K562 (cell line): ENCODE results near the gene ZNF785. TPM values are rescaled to one million over a fixed set of nuclear protein-coding genes. Genes with fewer than 3 reads are reported as not detected.

Experiments used
- CBFA2T2 ChIP-seq: fragments of 450-650 bp; conservative IDR thresholded peaks from 2 replicates; pipeline ENCODE4 v1.6.1; 2017; ENCODE audit warnings: mild to moderate bottlenecking
- KLF1 ChIP-seq: fragments of 450-650 bp; IDR thresholded peaks from 2 replicates; pipeline ENCODE4 v1.6.1; 2016; ENCODE audit warnings: missing genetic modification characterization, missing compliant biosample characterization
- LEF1 ChIP-seq: fragments of 450-650 bp; IDR thresholded peaks from 2 replicates; pipeline ENCODE4 v1.6.1; 2016; ENCODE audit warnings: mild to moderate bottlenecking
- NR0B1 ChIP-seq: fragments of 450-650 bp; IDR thresholded peaks from one replicate; pipeline ENCODE4 v1.6.1; 2018; ENCODE audit warnings: mild to moderate bottlenecking, moderate library complexity; ENCODE audit not compliant: partially characterized antibody
- NR4A1 ChIP-seq, 2 experiments: fragments of 250-450 bp in 1 of 2; fragments of 450-650 bp in 1 of 2; sonication (Bioruptor Pico) in 1 of 2; IDR thresholded peaks; 2 replicates each; pipeline versions ENCODE4 v1.4.0 to v1.6.1; 2016 to 2020; ENCODE audit warnings: mild to moderate bottlenecking in 2 of 2, missing compliant biosample characterization in 1 of 2, missing genetic modification characterization in 1 of 2, moderate library complexity in 1 of 2
- POLR2A ChIP-seq: fragments of 450-650 bp; conservative IDR thresholded peaks from 2 replicates; pipeline ENCODE4 v1.6.1; 2016
- RAD21 ChIP-seq, 2 experiments: fragments of 250-450 bp in 1 of 2; fragments of 450-650 bp in 1 of 2; sonication (Bioruptor Pico) in 1 of 2; formaldehyde crosslinking in 1 of 2; IDR thresholded peaks in 1 of 2; conservative IDR thresholded peaks in 1 of 2; 2 replicates each; pipeline versions ENCODE4 v1.4.0 to v1.8.0; 2020 to 2022; ENCODE audit warnings: mild to moderate bottlenecking in 2 of 2, moderate library complexity in 1 of 2
- RNF219 ChIP-seq: fragments of 250-450 bp; sonication (Bioruptor Pico); IDR thresholded peaks from 2 replicates; pipeline ENCODE4 v1.5.0; 2022; ENCODE audit warnings: mild to moderate bottlenecking
- SFPQ ChIP-seq: fragments of 200-400 bp; formaldehyde crosslinking; IDR thresholded peaks from 2 replicates; pipeline ENCODE4 v1.6.1; 2017; ENCODE audit warnings: mild to moderate bottlenecking, low read depth, low read length, moderate library complexity
- ZNF280B ChIP-seq: fragments of 250-450 bp; sonication (Bioruptor Pico); IDR thresholded peaks from 2 replicates; pipeline ENCODE4 v1.5.1; 2021; ENCODE audit warnings: mild to moderate bottlenecking
- polyA plus RNA-seq, 8 experiments: library from polyadenylated mRNA; depleted of rRNA in 4 of 8; stranded (reverse) in 5 of 8; unstranded in 3 of 8; fragments of >200 nt; fragmentation: Nextera tagmentation in 2 of 8; fragmentation: Illumina TruSeq in 1 of 8; extraction: Ambion mirVana in 2 of 8; extraction: Trizol in 1 of 8; gene quantifications; 2 replicates each; pipeline versions ENCODE4 v1.2.1 to v1.2.3, GENCODE V29; 2011 to 2014; ENCODE audit warnings: inconsistent platforms in 1 of 8, missing spikeins in 1 of 8
- total RNA-seq, 7 experiments: library from RNA; depleted of rRNA in 6 of 7; stranded (reverse); fragments of >200 nt in 6 of 7; fragmentation: Illumina TruSeq in 2 of 7; extraction: Trizol in 2 of 7; gene quantifications; 2 replicates each; pipeline versions ENCODE4 v1.2.1 to v1.2.3, GENCODE V29; 2011 to 2021; ENCODE audit warnings: low replicate concordance in 1 of 7
- TF ChIP-seq, protein P1 (sequence below): fragments of 450-650 bp; IDR thresholded peaks from 2 replicates; pipeline ENCODE4 v1.6.1; 2018; ENCODE audit not compliant: partially characterized antibody
- TF ChIP-seq, protein P2 (sequence below): fragments of 200-800 bp; sonication (Bioruptor generic); IDR thresholded peaks from 2 replicates; pipeline ENCODE4 v1.6.1; 2017; ENCODE audit warnings: missing genetic modification characterization, missing compliant biosample characterization

ZNF785 gene
- total and polyA plus RNA-seq, 9 of the 15 experiments (the other 6 are each of a cell fraction or from before 2014, with no cell fraction given), result 0.64 to 11.0 (median 6.4) TPM

- TF ChIP-seq ZNF280B (no peak), RAD21 (CRISPR knock-in tag; conservative IDR thresholded peaks at IDR 0.05 in 1 of 2, IDR thresholded peaks at IDR 0.05 in 1 of 2) (peak in 1 of 2 experiments; percentile 9; a peak in 1 of 4 replicates), CBFA2T2 (no peak), LEF1 (no peak), RNF219 (0 out of 2 replicates have a peak, but pooled peaks have one; percentile 58), KLF1 (no peak), SFPQ (no peak), POLR2A (peak; percentile 80), NR4A1 (CRISPR knock-in tag; IDR thresholded peaks at IDR 0.05) (0 out of 2 replicates have a peak, but pooled peaks have one; percentile 8), NR4A1 (tag; IDR thresholded peaks at IDR 0.05) (0 out of 2 replicates have a peak, but pooled peaks have one; percentile 38), NR0B1 (no peak)
- TF ChIP-seq, protein P1, sequence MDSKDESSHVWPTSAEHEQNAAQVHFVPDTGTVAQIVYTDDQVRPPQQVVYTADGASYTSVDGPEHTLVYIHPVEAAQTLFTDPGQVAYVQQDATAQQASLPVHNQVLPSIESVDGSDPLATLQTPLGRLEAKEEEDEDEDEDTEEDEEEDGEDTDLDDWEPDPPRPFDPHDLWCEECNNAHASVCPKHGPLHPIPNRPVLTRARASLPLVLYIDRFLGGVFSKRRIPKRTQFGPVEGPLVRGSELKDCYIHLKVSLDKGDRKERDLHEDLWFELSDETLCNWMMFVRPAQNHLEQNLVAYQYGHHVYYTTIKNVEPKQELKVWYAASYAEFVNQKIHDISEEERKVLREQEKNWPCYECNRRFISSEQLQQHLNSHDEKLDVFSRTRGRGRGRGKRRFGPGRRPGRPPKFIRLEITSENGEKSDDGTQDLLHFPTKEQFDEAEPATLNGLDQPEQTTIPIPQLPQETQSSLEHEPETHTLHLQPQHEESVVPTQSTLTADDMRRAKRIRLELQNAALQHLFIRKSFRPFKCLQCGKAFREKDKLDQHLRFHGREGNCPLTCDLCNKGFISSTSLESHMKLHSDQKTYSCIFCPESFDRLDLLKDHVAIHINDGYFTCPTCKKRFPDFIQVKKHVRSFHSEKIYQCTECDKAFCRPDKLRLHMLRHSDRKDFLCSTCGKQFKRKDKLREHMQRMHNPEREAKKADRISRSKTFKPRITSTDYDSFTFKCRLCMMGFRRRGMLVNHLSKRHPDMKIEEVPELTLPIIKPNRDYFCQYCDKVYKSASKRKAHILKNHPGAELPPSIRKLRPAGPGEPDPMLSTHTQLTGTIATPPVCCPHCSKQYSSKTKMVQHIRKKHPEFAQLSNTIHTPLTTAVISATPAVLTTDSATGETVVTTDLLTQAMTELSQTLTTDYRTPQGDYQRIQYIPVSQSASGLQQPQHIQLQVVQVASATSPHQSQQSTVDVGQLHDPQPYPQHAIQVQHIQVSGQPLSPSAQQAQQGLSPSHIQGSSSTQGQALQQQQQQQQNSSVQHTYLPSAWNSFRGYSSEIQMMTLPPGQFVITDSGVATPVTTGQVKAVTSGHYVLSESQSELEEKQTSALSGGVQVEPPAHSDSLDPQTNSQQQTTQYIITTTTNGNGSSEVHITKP, result peak; percentile 55
- TF ChIP-seq, protein P2, sequence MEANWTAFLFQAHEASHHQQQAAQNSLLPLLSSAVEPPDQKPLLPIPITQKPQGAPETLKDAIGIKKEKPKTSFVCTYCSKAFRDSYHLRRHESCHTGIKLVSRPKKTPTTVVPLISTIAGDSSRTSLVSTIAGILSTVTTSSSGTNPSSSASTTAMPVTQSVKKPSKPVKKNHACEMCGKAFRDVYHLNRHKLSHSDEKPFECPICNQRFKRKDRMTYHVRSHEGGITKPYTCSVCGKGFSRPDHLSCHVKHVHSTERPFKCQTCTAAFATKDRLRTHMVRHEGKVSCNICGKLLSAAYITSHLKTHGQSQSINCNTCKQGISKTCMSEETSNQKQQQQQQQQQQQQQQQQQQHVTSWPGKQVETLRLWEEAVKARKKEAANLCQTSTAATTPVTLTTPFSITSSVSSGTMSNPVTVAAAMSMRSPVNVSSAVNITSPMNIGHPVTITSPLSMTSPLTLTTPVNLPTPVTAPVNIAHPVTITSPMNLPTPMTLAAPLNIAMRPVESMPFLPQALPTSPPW (CRISPR knock-in tag), result peak; percentile 83
These were observed 13.8 kb downstream of the ZNF785 start, which contains the start of gene ZNF688 (continued) for GRCh38 chr16:30571445-30572322.
